GM23338 (cell line): Measurements from ENCODE around the gene ARL6IP5. TPM values are rescaled to one million over a fixed set of nuclear protein-coding genes. Genes with fewer than 3 reads are reported as not detected.

ENCODE experiments used
- ATAC-seq: fragments of 200-7000 bp; cut with Tn5 transposase; 3 replicates; pipeline ENCODE4 v1.9.1; 2020
- DNase-seq: peaks from one replicate; pipeline ENCODE4 v3.0.0-alpha.2; 2015; ENCODE audit warnings: low spot score
- H2AFZ ChIP-seq: fragments of 200-600 bp; sonication (generic); 2 replicates; pipeline ENCODE4 v1.8.0; 2016; ENCODE audit warnings: antibody characterized with exemption, mild to moderate bottlenecking, moderate library complexity
- H3F3A ChIP-seq: fragments of 200-600 bp; sonication (generic); replicated peaks from 2 replicates; pipeline ENCODE4 v1.8.0; 2017; ENCODE audit warnings: antibody characterized with exemption, mixed run types, low read depth
- H3K27ac ChIP-seq: fragments of 200-600 bp; sonication (generic); 2 replicates; pipeline ENCODE4 v1.6.1; 2016; ENCODE audit warnings: low read depth
- H3K27me3 ChIP-seq: fragments of 200-600 bp; sonication (generic); 2 replicates; pipeline ENCODE4 v1.8.0; 2016; ENCODE audit warnings: mild to moderate bottlenecking, mixed run types, moderate library complexity; ENCODE audit not compliant: insufficient read depth
- H3K36me3 ChIP-seq: fragments of 200-600 bp; sonication (generic); 2 replicates; pipeline ENCODE4 v1.8.0; 2016; ENCODE audit warnings: mild to moderate bottlenecking; ENCODE audit not compliant: insufficient read depth
- H3K4me1 ChIP-seq: fragments of 200-600 bp; sonication (generic); 2 replicates; pipeline ENCODE4 v1.8.0; 2016; ENCODE audit warnings: mild to moderate bottlenecking, moderate library complexity; ENCODE audit not compliant: insufficient read depth
- H3K4me2 ChIP-seq: fragments of 200-600 bp; sonication (generic); 2 replicates; pipeline ENCODE4 v1.7.1; 2017; ENCODE audit warnings: mixed run types
- H3K4me3 ChIP-seq: fragments of 200-600 bp; sonication (generic); 2 replicates; pipeline ENCODE4 v1.6.1; 2016; ENCODE audit warnings: mixed run types
- H3K79me2 ChIP-seq: fragments of 200-600 bp; sonication (generic); replicated peaks from 2 replicates; pipeline ENCODE4 v1.8.0; 2017; ENCODE audit warnings: mild to moderate bottlenecking; ENCODE audit not compliant: insufficient read depth
- H3K9me2 ChIP-seq: fragments of 200-600 bp; sonication (generic); 2 replicates; pipeline ENCODE4 v1.8.0; 2017; ENCODE audit not compliant: insufficient read depth
- H4K20me1 ChIP-seq: fragments of 200-600 bp; sonication (generic); replicated peaks from 2 replicates; pipeline ENCODE4 v1.8.0; 2017; ENCODE audit warnings: mild to moderate bottlenecking; ENCODE audit not compliant: insufficient read depth
- H3K27ac Mint-ChIP-seq: 2 replicates; pipeline ENCODE4 v1.8.0; 2020; ENCODE audit warnings: inconsistent platforms, mild to moderate bottlenecking, moderate library complexity, mixed read lengths
- H3K27me3 Mint-ChIP-seq: 3 replicates; pipeline ENCODE4 v1.8.0; 2022; ENCODE audit warnings: low read depth, mild to moderate bottlenecking, moderate library complexity, mixed read lengths, inconsistent platforms; ENCODE audit not compliant: insufficient read depth, poor library complexity
- H3K36me3 Mint-ChIP-seq: 3 replicates; pipeline ENCODE4 v1.8.0; 2021; ENCODE audit warnings: low read depth, mild to moderate bottlenecking, inconsistent platforms, moderate library complexity, mixed read lengths
- H3K4me1 Mint-ChIP-seq: 3 replicates; pipeline ENCODE4 v1.8.0; 2020; ENCODE audit warnings: mild to moderate bottlenecking, inconsistent platforms, mixed read lengths
- H3K4me3 Mint-ChIP-seq: 3 replicates; pipeline ENCODE4 v1.8.0; 2021; ENCODE audit warnings: moderate library complexity, mild to moderate bottlenecking, inconsistent platforms, mixed read lengths
- H3K9me3 Mint-ChIP-seq: 3 replicates; pipeline ENCODE4 v1.8.0; 2020; ENCODE audit warnings: moderate library complexity, mild to moderate bottlenecking, inconsistent platforms, mixed read lengths
- CREB1 ChIP-seq: fragments of 250-450 bp; sonication (Bioruptor Pico); IDR thresholded peaks from 2 replicates; pipeline ENCODE4 v1.5.0; 2020; ENCODE audit warnings: low read depth, mild to moderate bottlenecking, moderate library complexity
- CTCF ChIP-seq, 2 experiments: fragments of 200-600 bp in 1 of 2; sonication (generic) in 1 of 2; conservative IDR thresholded peaks; 2 replicates each; pipeline versions ENCODE4 v1.5.1 to v1.6.1; 2016 to 2017; ENCODE audit warnings: antibody characterized with exemption in 2 of 2, low read depth in 2 of 2, mild to moderate bottlenecking in 2 of 2, moderate library complexity in 1 of 2
- EZH2 ChIP-seq: fragments of 200-600 bp; sonication (generic); IDR thresholded peaks from one replicate; pipeline ENCODE4 v1.8.0; 2017; ENCODE audit warnings: antibody characterized with exemption, mild to moderate bottlenecking, low read depth; ENCODE audit not compliant: unreplicated experiment
- NANOG ChIP-seq: IDR thresholded peaks from 2 replicates; pipeline ENCODE4 v1.6.1; 2016; ENCODE audit warnings: antibody characterized with exemption, borderline replicate concordance
- POLR2AphosphoS5 ChIP-seq: IDR thresholded peaks from 2 replicates; pipeline ENCODE4 v1.6.1; 2016; ENCODE audit warnings: antibody characterized with exemption, low read depth
- REST ChIP-seq: IDR thresholded peaks from one replicate; pipeline ENCODE4 v1.6.1; 2018; ENCODE audit warnings: antibody characterized with exemption; ENCODE audit not compliant: unreplicated experiment
- STAT1 ChIP-seq: IDR thresholded peaks from one replicate; pipeline ENCODE4 v1.6.1; 2016; ENCODE audit warnings: antibody characterized with exemption; ENCODE audit not compliant: unreplicated experiment
- ZNF114 ChIP-seq: fragments of 250-450 bp; sonication (Bioruptor Pico); IDR thresholded peaks from 2 replicates; pipeline ENCODE4 v1.5.0; 2020; ENCODE audit warnings: mild to moderate bottlenecking, moderate library complexity
- ZNF331 ChIP-seq: fragments of 250-450 bp; sonication (Bioruptor Pico); IDR thresholded peaks from 2 replicates; pipeline ENCODE4 v1.5.0; 2020; ENCODE audit warnings: low read depth, mild to moderate bottlenecking, moderate library complexity
- ZNF462 ChIP-seq: fragments of 250-450 bp; sonication (Bioruptor Pico); IDR thresholded peaks from 2 replicates; pipeline ENCODE4 v1.5.0; 2020; ENCODE audit warnings: mild to moderate bottlenecking, moderate library complexity
- polyA plus RNA-seq: library from polyadenylated mRNA; unstranded; fragments of >200 nt; fragmentation: Nextera tagmentation; extraction: Ambion mirVana; gene quantifications from 2 replicates; pipeline ENCODE4 v1.2.1, GENCODE V29; 2016
- total RNA-seq: library from RNA; depleted of rRNA; stranded (reverse); fragments of >200 nt; shearing (Covaris generic); gene quantifications from 2 replicates; pipeline ENCODE4 v1.2.3, GENCODE V29; 2014

Gene ARL6IP5
- total and polyA plus RNA-seq, 2 experiments from 2014 or later: 28.8 to 39.8 TPM

GRCh38 chr3:69143612-69144011, 58.9 kb downstream of the ARL6IP5 start (continued):
- TF ChIP-seq ZNF462 (no peak), CREB1 (CRISPR knock-in tag) (no peak), ZNF114 (CRISPR knock-in tag) (no peak)

- H4K20me1 ChIP-seq: no peaks in the 10 kb centered on the region; the same call in 1 of the 2 replicates
- Mint-ChIP-seq H3K9me3 (no peaks in the 10 kb centered on the region; the same call in 2 of the 3 replicates), H3K4me1 (peaks cover 23% of the 10 kb centered on the region), H3K27me3 (peaks cover 8% of the 10 kb centered on the region), H3K27ac (no peak overlapping the region), H3K4me3 (no peak overlapping the region; the same call in 2 of the 3 replicates), H3K36me3 (no peaks in the 10 kb centered on the region)
- DNase-seq (peak; percentile 83), ATAC-seq (peak; percentile 96)
- no peak overlapping the region for H3K4me3 ChIP-seq
- no peak overlapping the region for H2AFZ ChIP-seq
- TF ChIP-seq CTCF (conservative IDR thresholded peaks at IDR 0.05; ENCODE audit: low read depth in 2 of 2) (no peak), STAT1 (no peak), REST (no peak), POLR2AphosphoS5 (0 out of 2 replicates have a peak, but pooled peaks have one; percentile 19), EZH2 (no peak), NANOG (no peak), ZNF331 (no peak)
- peaks cover 49% of the 10 kb centered on the region for H3K27me3 ChIP-seq
- H3K9me2 ChIP-seq: no peaks in the 10 kb centered on the region
- H3F3A ChIP-seq: 0 out of 2 replicates have a peak, but pooled peaks cover 4% of the 10 kb centered on the region
- H3K79me2 ChIP-seq: no peaks in the 10 kb centered on the region
- H3K27ac ChIP-seq: no peak overlapping the region
- peaks cover 5% of the 10 kb centered on the region for H3K4me1 ChIP-seq
- no peaks in the 10 kb centered on the region for H3K36me3 ChIP-seq
- no peak overlapping the region for H3K4me2 ChIP-seq
Measured at GRCh38 chr3:69144631-69145245, 60.0 kb downstream of the ARL6IP5 start.
